Liver (tissue), 9 donors: ENCODE measurements around the gene ERMAP. TPM values are rescaled to one million over a fixed set of nuclear protein-coding genes. Genes with fewer than 3 reads are reported as not detected.

Source experiments
- DNase-seq: peaks from one replicate; pipeline ENCODE4 v3.0.0-alpha.2; 2017; ENCODE audit warnings: low spot score
- H3K27ac ChIP-seq, 2 donors: one replicate each; pipeline ENCODE4 v1.7.0; 2013; ENCODE audit warnings: inconsistent platforms in 2 of 2, low read length in 2 of 2, control low read depth in 1 of 2, low read depth in 1 of 2, mild to moderate bottlenecking in 1 of 2
- H3K27me3 ChIP-seq, 4 donors: one replicate each; pipeline versions ENCODE4 v1.6.1 to v1.7.0; 2013; ENCODE audit warnings: low read length in 3 of 4, inconsistent platforms in 1 of 4, mild to moderate bottlenecking in 1 of 4, moderate library complexity in 1 of 4; ENCODE audit not compliant: control insufficient read depth in 4 of 4, insufficient read depth in 4 of 4
- H3K36me3 ChIP-seq, 4 donors: one replicate each; pipeline versions ENCODE4 v1.6.1 to v1.7.0; 2013; ENCODE audit warnings: low read length in 3 of 4, mild to moderate bottlenecking in 3 of 4, low read depth in 1 of 4, moderate library complexity in 1 of 4; ENCODE audit not compliant: control insufficient read depth in 4 of 4, insufficient read depth in 3 of 4
- H3K4me1 ChIP-seq, 4 donors: one replicate each; pipeline versions ENCODE4 v1.6.1 to v1.7.0; 2013; ENCODE audit warnings: low read length in 3 of 4, mild to moderate bottlenecking in 3 of 4, moderate library complexity in 1 of 4; ENCODE audit not compliant: control insufficient read depth in 4 of 4, insufficient read depth in 4 of 4
- H3K4me3 ChIP-seq, 3 donors: one replicate each; pipeline versions ENCODE4 v1.6.1 to v1.7.0; 2013; ENCODE audit warnings: low read length in 3 of 3, control low read depth in 1 of 3, low read depth in 1 of 3, mild to moderate bottlenecking in 1 of 3
- H3K9ac ChIP-seq, 2 donors: one replicate each; pipeline ENCODE4 v1.7.0; 2013; ENCODE audit warnings: low read length in 2 of 2, mild to moderate bottlenecking in 2 of 2, moderate library complexity in 2 of 2, control low read depth in 1 of 2, low read depth in 1 of 2
- H3K9me3 ChIP-seq, 4 donors: one replicate each; pipeline versions ENCODE4 v1.6.1 to v1.7.0; 2013; ENCODE audit warnings: low read length in 3 of 4; ENCODE audit not compliant: control insufficient read depth in 4 of 4
- ATF3 ChIP-seq: IDR thresholded peaks from 2 replicates; pipeline ENCODE4 v1.6.1; 2016; ENCODE audit warnings: antibody characterized with exemption
- EGR1 ChIP-seq, 2 donors: IDR thresholded peaks; 2 replicates each; pipeline ENCODE4 v1.6.1; 2016 to 2018; ENCODE audit warnings: antibody characterized with exemption in 2 of 2, low read depth in 2 of 2
- FOXA1 ChIP-seq: IDR thresholded peaks from 2 replicates; pipeline ENCODE4 v1.6.1; 2016; ENCODE audit warnings: antibody characterized with exemption
- FOXA2 ChIP-seq: IDR thresholded peaks from 2 replicates; pipeline ENCODE4 v1.6.1; 2016; ENCODE audit warnings: antibody characterized with exemption
- GABPA ChIP-seq, 2 donors: IDR thresholded peaks in 1 of 2; conservative IDR thresholded peaks in 1 of 2; 2 replicates each; pipeline ENCODE4 v1.6.1; 2016; ENCODE audit warnings: antibody characterized with exemption in 2 of 2, mild to moderate bottlenecking in 1 of 2, moderate library complexity in 1 of 2
- HNF4A ChIP-seq, 2 donors: conservative IDR thresholded peaks; 2 replicates each; pipeline ENCODE4 v1.6.1; 2016; ENCODE audit warnings: antibody characterized with exemption in 2 of 2, mild to moderate bottlenecking in 2 of 2
- JUND ChIP-seq, 2 donors: IDR thresholded peaks; 2 replicates each; pipeline ENCODE4 v1.6.1; 2016; ENCODE audit warnings: antibody characterized with exemption in 2 of 2
- NR2F2 ChIP-seq: IDR thresholded peaks from 2 replicates; pipeline ENCODE4 v1.6.1; 2016; ENCODE audit warnings: antibody characterized with exemption
- RAD21 ChIP-seq, 2 donors: IDR thresholded peaks; 2 replicates each; pipeline ENCODE4 v1.6.1; 2016; ENCODE audit warnings: antibody characterized with exemption in 2 of 2, mild to moderate bottlenecking in 2 of 2
- RXRA ChIP-seq, 2 donors: IDR thresholded peaks; 2 replicates each; pipeline ENCODE4 v1.6.1; 2017 to 2018; ENCODE audit warnings: antibody characterized with exemption in 2 of 2, mild to moderate bottlenecking in 1 of 2
- SP1 ChIP-seq: IDR thresholded peaks from 2 replicates; pipeline ENCODE4 v1.6.1; 2018; ENCODE audit warnings: antibody characterized with exemption, mild to moderate bottlenecking
- TAF1 ChIP-seq: conservative IDR thresholded peaks from 2 replicates; pipeline ENCODE4 v1.6.1; 2016; ENCODE audit warnings: antibody characterized with exemption, mild to moderate bottlenecking
- YY1 ChIP-seq: IDR thresholded peaks from 2 replicates; pipeline ENCODE4 v1.6.1; 2016; ENCODE audit warnings: antibody characterized with exemption, mild to moderate bottlenecking
- WGBS: extraction: QIAGEN DNeasy Blood & Tissue Kit; methylation state at CpG from one replicate; pipeline ENCODE4 v1.1.7; 2013; 5-methylcytosine and 5-hydroxymethylcytosine counted together
- polyA plus RNA-seq, 2 donors: library from polyadenylated mRNA; stranded (reverse) in 1 of 2; unstranded in 1 of 2; fragments of 200-250 nt in 1 of 2; fragments of >200 nt in 1 of 2; fragmentation: Nextera tagmentation in 1 of 2; extraction: Ambion mirVana in 1 of 2; gene quantifications; one replicate each; pipeline versions ENCODE4 v1.2.1 to v1.2.3, GENCODE V29; 2013 to 2015
- total RNA-seq, 2 donors: library from RNA; depleted of rRNA; stranded (reverse); fragments of >200 nt; gene quantifications; one replicate each; pipeline ENCODE4 v1.2.3, GENCODE V29; 2014
- TF ChIP-seq, protein P1 (sequence below): IDR thresholded peaks from 2 replicates; pipeline ENCODE4 v1.6.1; 2016; ENCODE audit warnings: antibody characterized with exemption
- TF ChIP-seq, protein P2 (sequence below): fragments of 150-350 bp; IDR thresholded peaks from 2 replicates; pipeline ENCODE4 v1.5.1; 2017; ENCODE audit warnings: improper control_type of control experiment, low read depth, low read length; ENCODE audit not compliant: missing input control
- TF ChIP-seq, protein P3 (sequence below): IDR thresholded peaks from 2 replicates; pipeline ENCODE4 v1.6.1; 2016; ENCODE audit warnings: antibody characterized with exemption
- donor health status: healthy.
- donor health status: healthy.
- donor health status: healthy.
- donor health status: healthy.
- donor health status: healthy.

ERMAP gene
- total and polyA plus RNA-seq, 4 donors: 3.9 to 96.9 (median 9.0) TPM

DNA sequence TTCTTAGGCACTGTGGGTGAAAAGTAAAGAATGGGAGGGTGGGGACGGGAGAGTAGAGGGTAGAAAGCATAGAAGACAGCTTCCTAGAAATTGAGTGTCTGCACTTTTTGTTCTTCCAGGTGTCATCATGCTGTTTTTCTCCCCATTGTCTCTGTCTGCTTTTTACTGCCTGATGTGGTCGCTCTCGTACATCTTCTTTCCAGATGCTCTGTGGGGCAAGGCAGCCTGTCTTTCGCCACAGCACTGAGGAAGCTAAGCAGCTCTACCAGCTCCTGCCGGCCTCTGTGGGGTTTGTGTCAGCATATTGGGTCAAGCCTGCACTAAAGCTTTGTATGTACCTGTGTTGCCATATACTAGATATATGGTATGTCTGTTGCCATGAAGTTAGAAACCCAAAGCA, 18.9 kb upstream of the ERMAP start:
- H3K36me3 ChIP-seq: no peaks in the 10 kb centered on the region
- no peaks in the 10 kb centered on the region for H3K27me3 ChIP-seq
- no peak for DNase-seq
- H3K4me1 ChIP-seq: no peaks in the 10 kb centered on the region
- 94% methylated on average over 5 of the region's 5 CpGs for WGBS
- no peak overlapping the region for H3K9ac ChIP-seq
- H3K27ac ChIP-seq: no peak overlapping the region
- H3K9me3 ChIP-seq: no peaks in the 10 kb centered on the region
- no peak overlapping the region for H3K4me3 ChIP-seq
- TF ChIP-seq, protein P1, sequence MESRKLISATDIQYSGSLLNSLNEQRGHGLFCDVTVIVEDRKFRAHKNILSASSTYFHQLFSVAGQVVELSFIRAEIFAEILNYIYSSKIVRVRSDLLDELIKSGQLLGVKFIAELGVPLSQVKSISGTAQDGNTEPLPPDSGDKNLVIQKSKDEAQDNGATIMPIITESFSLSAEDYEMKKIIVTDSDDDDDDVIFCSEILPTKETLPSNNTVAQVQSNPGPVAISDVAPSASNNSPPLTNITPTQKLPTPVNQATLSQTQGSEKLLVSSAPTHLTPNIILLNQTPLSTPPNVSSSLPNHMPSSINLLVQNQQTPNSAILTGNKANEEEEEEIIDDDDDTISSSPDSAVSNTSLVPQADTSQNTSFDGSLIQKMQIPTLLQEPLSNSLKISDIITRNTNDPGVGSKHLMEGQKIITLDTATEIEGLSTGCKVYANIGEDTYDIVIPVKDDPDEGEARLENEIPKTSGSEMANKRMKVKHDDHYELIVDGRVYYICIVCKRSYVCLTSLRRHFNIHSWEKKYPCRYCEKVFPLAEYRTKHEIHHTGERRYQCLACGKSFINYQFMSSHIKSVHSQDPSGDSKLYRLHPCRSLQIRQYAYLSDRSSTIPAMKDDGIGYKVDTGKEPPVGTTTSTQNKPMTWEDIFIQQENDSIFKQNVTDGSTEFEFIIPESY: no peak
- TF ChIP-seq RAD21 (IDR thresholded peaks at IDR 0.05) (no peak), RXRA (IDR thresholded peaks at IDR 0.05) (no peak), GABPA (IDR thresholded peaks at IDR 0.05 in 1 of 2, conservative IDR thresholded peaks at IDR 0.05 in 1 of 2) (no peak), ATF3 (no peak), TAF1 (no peak), YY1 (no peak), FOXA2 (no peak), HNF4A (conservative IDR thresholded peaks at IDR 0.05) (no peak), JUND (IDR thresholded peaks at IDR 0.05) (no peak)

DNA sequence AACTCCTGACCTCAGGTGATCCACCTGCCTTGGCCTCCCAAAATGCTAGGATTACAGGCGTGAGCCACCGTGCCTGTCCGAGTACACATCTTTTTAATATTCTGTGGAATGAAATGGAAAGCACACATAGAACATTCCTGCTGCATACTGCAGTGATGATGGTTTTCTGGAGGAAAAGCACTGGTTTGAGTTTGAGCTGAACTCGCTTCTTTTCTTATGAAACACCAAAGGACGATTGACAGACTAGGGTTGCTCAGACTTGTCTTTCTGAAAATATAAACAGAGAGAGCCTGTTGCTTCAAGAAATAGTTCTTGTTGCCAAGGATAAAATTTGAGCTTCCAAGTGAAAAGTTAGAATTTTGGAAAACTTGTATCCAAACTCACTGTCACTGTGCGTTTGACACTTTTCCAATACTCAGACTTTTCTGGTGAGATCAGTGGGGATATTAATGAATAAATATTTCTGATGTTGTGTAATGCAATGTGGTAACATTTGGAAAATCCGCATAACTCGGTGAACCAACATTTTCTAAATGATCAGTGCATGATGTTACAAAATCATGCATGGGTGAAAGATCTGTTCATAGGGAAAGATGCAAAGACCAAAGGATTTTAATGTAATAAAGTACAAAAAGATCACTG, 15.0 kb upstream of the ERMAP start:
- Histone ChIP-seq H3K9me3 (no peaks in the 10 kb centered on the region), H3K4me3 (no peak overlapping the region), H3K9ac (no peak overlapping the region), H3K27me3 (no peaks in the 10 kb centered on the region), H3K27ac (no peak overlapping the region), H3K4me1 (no peaks in the 10 kb centered on the region), H3K36me3 (no peaks in the 10 kb centered on the region)
- WGBS: 84% methylated on average over 8 of the region's 8 CpGs
- TF ChIP-seq, protein P2, sequence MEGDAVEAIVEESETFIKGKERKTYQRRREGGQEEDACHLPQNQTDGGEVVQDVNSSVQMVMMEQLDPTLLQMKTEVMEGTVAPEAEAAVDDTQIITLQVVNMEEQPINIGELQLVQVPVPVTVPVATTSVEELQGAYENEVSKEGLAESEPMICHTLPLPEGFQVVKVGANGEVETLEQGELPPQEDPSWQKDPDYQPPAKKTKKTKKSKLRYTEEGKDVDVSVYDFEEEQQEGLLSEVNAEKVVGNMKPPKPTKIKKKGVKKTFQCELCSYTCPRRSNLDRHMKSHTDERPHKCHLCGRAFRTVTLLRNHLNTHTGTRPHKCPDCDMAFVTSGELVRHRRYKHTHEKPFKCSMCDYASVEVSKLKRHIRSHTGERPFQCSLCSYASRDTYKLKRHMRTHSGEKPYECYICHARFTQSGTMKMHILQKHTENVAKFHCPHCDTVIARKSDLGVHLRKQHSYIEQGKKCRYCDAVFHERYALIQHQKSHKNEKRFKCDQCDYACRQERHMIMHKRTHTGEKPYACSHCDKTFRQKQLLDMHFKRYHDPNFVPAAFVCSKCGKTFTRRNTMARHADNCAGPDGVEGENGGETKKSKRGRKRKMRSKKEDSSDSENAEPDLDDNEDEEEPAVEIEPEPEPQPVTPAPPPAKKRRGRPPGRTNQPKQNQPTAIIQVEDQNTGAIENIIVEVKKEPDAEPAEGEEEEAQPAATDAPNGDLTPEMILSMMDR: no peak
- no peak for TF ChIP-seq SP1
- no peak for TF ChIP-seq RAD21 (IDR thresholded peaks at IDR 0.05)
- TF ChIP-seq EGR1 (IDR thresholded peaks at IDR 0.05; ENCODE audit: low read depth in 2 of 2): no peak
- TF ChIP-seq ATF3: no peak
- no peak for TF ChIP-seq JUND (IDR thresholded peaks at IDR 0.05)
- TF ChIP-seq FOXA2: no peak
- no peak for TF ChIP-seq TAF1
- TF ChIP-seq HNF4A (conservative IDR thresholded peaks at IDR 0.05): no peak
- DNase-seq: no peak

DNA sequence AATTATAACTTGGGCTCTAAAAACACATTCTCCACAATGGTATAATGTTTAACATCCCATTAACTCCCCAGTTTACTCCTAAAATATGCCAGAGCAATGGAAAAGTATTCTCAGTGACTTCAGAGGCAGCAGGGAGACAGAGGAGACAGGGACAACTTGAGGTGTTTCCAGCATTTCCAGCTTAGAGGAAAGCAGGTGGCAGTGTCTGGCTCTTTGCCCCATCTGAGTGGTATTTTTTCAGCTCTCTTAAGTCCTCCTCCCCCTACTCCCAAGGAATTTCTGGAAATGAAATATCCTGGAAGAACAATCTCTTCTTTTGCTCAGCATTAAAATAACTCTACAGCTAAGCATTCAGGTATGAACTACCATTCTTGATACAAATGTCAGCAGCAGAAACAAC, 10.8 kb upstream of the ERMAP start:
- Histone ChIP-seq H3K27ac (no peak overlapping the region), H3K9me3 (no peaks in the 10 kb centered on the region)
- TF ChIP-seq, protein P3, sequence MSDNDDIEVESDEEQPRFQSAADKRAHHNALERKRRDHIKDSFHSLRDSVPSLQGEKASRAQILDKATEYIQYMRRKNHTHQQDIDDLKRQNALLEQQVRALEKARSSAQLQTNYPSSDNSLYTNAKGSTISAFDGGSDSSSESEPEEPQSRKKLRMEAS: no peak
- TF ChIP-seq YY1: no peak
- TF ChIP-seq TAF1: no peak
- TF ChIP-seq, protein P1: no peak
- no peak for TF ChIP-seq GABPA (IDR thresholded peaks at IDR 0.05 in 1 of 2, conservative IDR thresholded peaks at IDR 0.05 in 1 of 2)
- TF ChIP-seq RXRA (IDR thresholded peaks at IDR 0.05): no peak
- TF ChIP-seq FOXA1: no peak
- TF ChIP-seq SP1: no peak
- TF ChIP-seq ATF3: no peak
- no peak for TF ChIP-seq HNF4A (conservative IDR thresholded peaks at IDR 0.05)
- TF ChIP-seq NR2F2: no peak
- TF ChIP-seq RAD21 (IDR thresholded peaks at IDR 0.05): no peak
- TF ChIP-seq FOXA2: no peak
- TF ChIP-seq, protein P2: no peak

More for the DNA sequence above, 10.8 kb upstream of the ERMAP start:
- H3K4me1 ChIP-seq: no peaks in the 10 kb centered on the region
- no peaks in the 10 kb centered on the region for H3K27me3 ChIP-seq
- H3K9ac ChIP-seq: no peak overlapping the region
- H3K36me3 ChIP-seq: peaks cover 0 to 3% (median 0%) of the 10 kb centered on the region in 4 donors
- no peak for DNase-seq
- no peak overlapping the region for H3K4me3 ChIP-seq
